D721Med (cell line): ENCODE results near the gene TMIE.

Experiments
- DNase-seq: peaks from one replicate; pipeline ENCODE4 v3.0.0; 2011; ENCODE audit warnings: low spot score; ENCODE audit not compliant: insufficient read length
- FAIRE-seq: peaks from 2 replicates; lab custom pipeline; 2011; peaks lifted over from hg19 to GRCh38; lab: Jason Lieb, UNC
- TF ChIP-seq, protein P1 (sequence below): IDR thresholded peaks from 2 replicates; pipeline ENCODE4 v1.5.1; 2012; ENCODE audit warnings: mild to moderate bottlenecking, control low read depth; ENCODE audit not compliant: insufficient read depth; ENCODE audit errors: missing control alignments

Gene TMIE

DNA sequence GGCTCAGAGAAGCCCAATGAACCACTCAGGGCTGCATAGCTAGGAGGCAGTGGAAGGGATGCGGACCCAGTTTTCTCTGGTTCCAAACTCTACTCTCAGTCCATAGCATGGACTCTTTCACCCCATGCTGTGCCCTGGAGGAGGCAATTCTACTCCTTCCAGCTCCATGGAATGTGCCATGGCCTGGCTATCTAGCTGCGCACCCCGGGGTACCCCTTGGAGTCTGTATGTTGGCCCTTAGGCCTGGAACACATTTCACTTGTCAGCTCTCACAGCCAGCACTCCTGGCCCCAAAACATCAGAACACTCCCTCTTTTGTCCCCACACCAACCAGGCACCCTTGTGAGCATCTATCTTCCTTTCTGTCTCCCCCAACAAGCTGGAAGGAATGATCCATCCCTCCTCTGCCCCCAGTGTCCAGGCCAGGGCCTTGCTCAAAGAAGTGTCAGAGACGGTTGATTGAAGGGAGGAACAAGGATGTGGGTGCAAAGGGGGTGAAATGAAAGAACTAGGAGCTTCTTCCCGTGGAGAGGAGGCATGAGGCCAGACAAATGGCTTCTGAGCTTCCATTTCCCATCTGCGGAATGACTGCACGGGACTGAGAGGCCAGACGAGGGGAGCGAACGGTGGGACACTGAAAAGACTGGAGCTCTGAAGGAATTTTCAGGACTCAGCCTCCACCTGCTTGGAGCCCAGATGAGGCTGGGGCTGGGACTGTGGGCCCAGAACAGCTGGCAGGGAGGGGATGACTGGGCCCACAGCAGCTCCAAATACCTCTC, 13.7 kb downstream of the TMIE start:
- FAIRE-seq (no peak), DNase-seq (no peak)
- TF ChIP-seq, protein P1, sequence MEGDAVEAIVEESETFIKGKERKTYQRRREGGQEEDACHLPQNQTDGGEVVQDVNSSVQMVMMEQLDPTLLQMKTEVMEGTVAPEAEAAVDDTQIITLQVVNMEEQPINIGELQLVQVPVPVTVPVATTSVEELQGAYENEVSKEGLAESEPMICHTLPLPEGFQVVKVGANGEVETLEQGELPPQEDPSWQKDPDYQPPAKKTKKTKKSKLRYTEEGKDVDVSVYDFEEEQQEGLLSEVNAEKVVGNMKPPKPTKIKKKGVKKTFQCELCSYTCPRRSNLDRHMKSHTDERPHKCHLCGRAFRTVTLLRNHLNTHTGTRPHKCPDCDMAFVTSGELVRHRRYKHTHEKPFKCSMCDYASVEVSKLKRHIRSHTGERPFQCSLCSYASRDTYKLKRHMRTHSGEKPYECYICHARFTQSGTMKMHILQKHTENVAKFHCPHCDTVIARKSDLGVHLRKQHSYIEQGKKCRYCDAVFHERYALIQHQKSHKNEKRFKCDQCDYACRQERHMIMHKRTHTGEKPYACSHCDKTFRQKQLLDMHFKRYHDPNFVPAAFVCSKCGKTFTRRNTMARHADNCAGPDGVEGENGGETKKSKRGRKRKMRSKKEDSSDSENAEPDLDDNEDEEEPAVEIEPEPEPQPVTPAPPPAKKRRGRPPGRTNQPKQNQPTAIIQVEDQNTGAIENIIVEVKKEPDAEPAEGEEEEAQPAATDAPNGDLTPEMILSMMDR = no peak

- no peak for DNase-seq
- TF ChIP-seq, protein P1 = no peak
- no peak for FAIRE-seq
These were observed 14.4 kb downstream of the TMIE start for GRCh38 chr3:46715507-46716175.

DNA sequence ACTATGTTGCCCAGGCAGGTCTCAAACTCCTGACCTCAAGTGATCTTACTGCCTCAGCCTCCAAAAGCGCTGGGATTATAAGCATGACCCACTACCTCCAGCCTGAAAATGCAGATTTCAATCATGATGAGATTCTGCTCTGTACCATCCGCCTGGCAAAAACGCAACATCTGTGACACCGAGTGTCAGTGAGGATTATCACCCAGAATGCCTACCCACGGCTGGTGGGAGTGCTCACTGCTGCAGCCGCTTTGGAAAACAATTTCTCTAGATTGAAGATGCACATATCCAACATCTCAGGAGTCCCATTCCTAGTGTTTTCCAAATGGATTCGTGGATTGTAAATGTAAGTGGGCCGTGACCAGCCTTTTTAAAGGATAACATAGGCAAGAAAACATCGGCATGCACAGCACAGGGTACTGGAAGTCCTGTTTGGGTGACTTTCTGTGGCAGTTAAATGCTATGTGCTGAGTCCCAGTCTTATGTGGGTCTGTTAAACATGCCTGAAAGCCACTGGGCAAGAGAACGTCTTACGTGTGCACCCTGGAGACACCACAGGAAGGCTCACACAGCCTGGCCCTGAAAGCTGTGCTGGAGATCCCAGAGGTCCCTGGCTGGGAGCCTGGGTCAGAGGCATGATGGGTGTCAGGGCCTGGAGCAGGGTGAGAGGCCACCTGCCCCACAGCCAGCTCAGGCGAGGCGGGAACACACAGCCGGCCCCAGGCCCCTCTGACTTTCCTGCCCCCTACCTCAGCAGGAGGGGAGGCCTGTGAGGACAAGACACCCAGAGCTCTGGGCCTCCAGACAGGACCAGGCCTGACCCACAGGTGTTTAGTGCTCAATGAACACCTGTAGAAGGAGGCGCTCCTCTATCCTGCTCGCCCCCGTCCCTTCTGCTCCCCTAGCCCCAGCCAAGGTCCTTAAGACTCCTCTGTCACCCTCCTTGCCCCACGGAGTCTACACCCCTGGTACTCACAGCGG, 15.6 kb downstream of the TMIE start:
- TF ChIP-seq, protein P1 = no peak
- DNase-seq = no peak
- no peak for FAIRE-seq

- FAIRE-seq (no peak), DNase-seq (no peak)
- TF ChIP-seq, protein P1 = no peak
These were observed 16.4 kb downstream of the TMIE start, which contains the start of gene PRSS50 for GRCh38 chr3:46717447-46718231. Gene PRSS50, minus strand, starts transcription at chr3:46717869. Its CDS starts 45 bp downstream, at chr3:46717824.

DNA sequence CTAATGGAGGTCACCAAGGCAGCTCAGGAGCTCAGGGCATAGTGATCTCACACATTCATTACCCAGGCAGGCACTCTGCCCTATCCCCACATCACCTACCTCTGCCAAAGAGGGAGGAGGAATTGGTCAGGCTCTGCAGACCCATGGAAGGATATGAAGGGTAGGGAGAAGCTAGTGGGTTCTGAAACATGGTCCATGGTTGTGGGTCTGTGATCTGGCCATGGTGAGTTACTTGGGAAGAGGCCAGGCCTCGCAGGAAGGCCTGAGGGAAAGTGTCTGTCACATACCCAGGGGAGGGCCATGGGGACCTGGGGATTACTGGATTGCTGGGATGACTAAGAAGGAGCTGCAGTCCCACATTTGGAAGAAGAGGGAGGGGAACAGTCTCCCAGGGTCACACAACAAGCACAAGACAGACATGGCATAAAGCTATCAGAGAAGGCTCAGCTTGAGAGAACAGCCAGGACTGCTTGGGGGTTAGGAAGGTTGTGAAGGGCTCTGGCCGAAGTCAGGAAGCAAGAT, 17.9 kb downstream of the TMIE start:
- no peak for FAIRE-seq
- DNase-seq = no peak
- TF ChIP-seq, protein P1 = no peak

DNA sequence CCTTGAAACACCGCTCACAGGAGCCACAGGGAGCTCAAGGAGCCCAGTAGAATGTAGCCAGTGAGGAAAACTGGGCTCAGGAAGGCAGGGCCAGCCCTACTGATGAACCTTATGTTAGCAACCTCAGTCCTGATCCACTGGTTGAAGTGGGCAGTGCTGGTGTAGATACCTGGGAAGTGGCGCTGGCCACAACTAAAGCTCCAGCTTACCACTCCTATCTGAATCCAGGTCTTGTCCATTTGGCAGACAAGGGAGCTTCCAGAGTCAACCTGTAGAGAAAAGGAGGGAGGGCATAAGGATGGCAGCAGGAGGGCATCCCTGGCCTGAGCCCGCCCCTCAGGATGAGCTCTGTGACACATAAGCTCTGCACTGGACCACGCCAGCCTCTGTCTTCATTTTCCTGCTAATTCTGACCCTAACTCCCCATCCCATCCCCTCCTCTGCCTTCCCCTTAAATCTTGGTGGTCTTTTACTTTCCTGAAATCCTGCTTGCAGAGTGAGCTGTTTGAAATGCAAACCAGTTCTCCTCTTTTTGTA, 18.6 kb downstream of the TMIE start:
- no peak for DNase-seq
- TF ChIP-seq, protein P1 = no peak
- no peak for FAIRE-seq
